Spleen (tissue), 11 donors: ENCODE data around the gene COX4I2. TPM values are rescaled to one million over a fixed set of nuclear protein-coding genes. Genes with fewer than 3 reads are reported as not detected.

ENCODE experiments used
- DNase-seq: peaks from one replicate; pipeline ENCODE4 v3.0.0-alpha.2; 2020
- H3K27ac ChIP-seq, 8 donors: fragments of 200-600 bp; sonication (generic) in 7 of 8; 1 replicate in 4 of 8; 2 replicates in 4 of 8; pipeline versions ENCODE4 v1.5.0 to v1.8.0; 2016 to 2021; ENCODE audit warnings: inconsistent platforms in 4 of 8, mild to moderate bottlenecking in 4 of 8, moderate library complexity in 1 of 8
- H3K27me3 ChIP-seq, 7 donors: fragments of 200-600 bp; sonication (generic) in 6 of 7; replicated peaks in 1 of 7; 1 replicate in 4 of 7; 2 replicates in 3 of 7; pipeline versions ENCODE4 v1.5.0 to v1.8.0; 2016 to 2021; ENCODE audit warnings: inconsistent platforms in 3 of 7, mild to moderate bottlenecking in 1 of 7
- H3K36me3 ChIP-seq, 6 donors: fragments of 200-600 bp; sonication (generic) in 5 of 6; 1 replicate in 4 of 6; 2 replicates in 2 of 6; pipeline versions ENCODE4 v1.5.0 to v1.8.0; 2016 to 2021; ENCODE audit warnings: inconsistent platforms in 2 of 6
- H3K4me1 ChIP-seq, 6 donors: fragments of 200-600 bp; sonication (generic) in 5 of 6; 1 replicate in 3 of 6; 2 replicates in 3 of 6; pipeline versions ENCODE4 v1.5.0 to v1.8.0; 2016 to 2021; ENCODE audit warnings: inconsistent platforms in 3 of 6
- H3K4me3 ChIP-seq, 8 donors: fragments of 200-600 bp; sonication (generic) in 7 of 8; 1 replicate in 4 of 8; 2 replicates in 4 of 8; pipeline versions ENCODE4 v1.5.0 to v1.8.0; 2016 to 2021; ENCODE audit warnings: inconsistent platforms in 4 of 8, mild to moderate bottlenecking in 4 of 8, moderate library complexity in 2 of 8
- H3K9me3 ChIP-seq, 8 donors: fragments of 200-600 bp; sonication (generic) in 7 of 8; 1 replicate in 4 of 8; 2 replicates in 4 of 8; pipeline versions ENCODE4 v1.5.0 to v1.8.0; 2016 to 2021; ENCODE audit warnings: inconsistent platforms in 4 of 8
- CTCF ChIP-seq, 11 experiments: fragments of 200-600 bp in 7 of 11; fragments of 450-650 bp in 4 of 11; sonication (generic) in 4 of 11; IDR thresholded peaks in 8 of 11; conservative IDR thresholded peaks in 3 of 11; 1 replicate in 7 of 11; 2 replicates in 4 of 11; pipeline versions ENCODE4 v1.4.0 to v1.8.0; 2016 to 2021; ENCODE audit warnings: antibody characterized with exemption in 11 of 11, inconsistent platforms in 4 of 11, mild to moderate bottlenecking in 1 of 11
- POLR2A ChIP-seq, 3 donors: fragments of 450-650 bp; IDR thresholded peaks; one replicate each; pipeline ENCODE4 v1.5.1; 2017; ENCODE audit warnings: antibody characterized with exemption in 3 of 3, mild to moderate bottlenecking in 1 of 3
- POLR2AphosphoS5 ChIP-seq, 3 donors: sonication (generic); formaldehyde crosslinking; IDR thresholded peaks; one replicate each; pipeline ENCODE4 v1.5.1; 2017; ENCODE audit warnings: antibody characterized with exemption in 3 of 3
- whole genome bisulfite sequencing, 5 donors: extraction: QIAGEN DNeasy Blood & Tissue Kit in 3 of 5; methylation state at CpG; one replicate each; pipeline versions ENCODE4 v1.1.5 to v1.1.7; 2013 to 2018; 5-methylcytosine and 5-hydroxymethylcytosine counted together
- intact Hi-C: fragments of 100-400 bp; cut with DNase I; formaldehyde crosslinking; loops from one replicate; pipeline ENCODE4 v1.15.0; 2023; ENCODE audit warnings: low total_unique reads
- polyA plus RNA-seq, 3 donors: library from polyadenylated mRNA; stranded (reverse); fragments of 200-250 nt; gene quantifications; one replicate each; pipeline ENCODE4 v1.2.1, GENCODE V29; 2013
- total RNA-seq, 7 donors: library from RNA; depleted of rRNA in 3 of 7; stranded (reverse); fragments of >200 nt in 3 of 7; fragmentation: NEBNext Ultra II Directional in 4 of 7; extraction: Animal tissue kit (Norgen Biotek cat#: 25700) in 4 of 7; gene quantifications; one replicate each; pipeline versions ENCODE4 v1.1.0 to v1.2.1, GENCODE V29; 2016 to 2021
- donor health status: healthy with polysubstance abuse.
- donor health status: DM: no; HTN: no; CAD: no; lungs with moderate emphysema.
- donor health status: DM: no; HTN: no; CAD: no.
- donor health status: Bipolar disorder and iron deficiency.
- donor health status: healthy.
- donor health status: DM: no; HTN: no; CAD: no.
- donor health status: DM: yes; HTN: yes; CAD: no.

Gene COX4I2
- total and polyA plus RNA-seq, 10 donors = 1.1 to 4.6 (median 1.7) TPM; not detected in 4

- Histone ChIP-seq H3K27ac (peak overlapping the region in 2 of 8 donors; percentile 13 to 71), H3K9me3 (no peaks in the 10 kb centered on the region), H3K36me3 (no peaks in the 10 kb centered on the region), H3K27me3 (no peaks in the 10 kb centered on the region), H3K4me1 (peaks cover 0 to 33% (median 4%) of the 10 kb centered on the region in 6 donors), H3K4me3 (no peak overlapping the region)
- TF ChIP-seq POLR2AphosphoS5 (IDR thresholded peaks at IDR 0.05) = no peak
- TF ChIP-seq POLR2A (IDR thresholded peaks at IDR 0.05) = no peak
- no peak for TF ChIP-seq CTCF (IDR thresholded peaks at IDR 0.05 in 8 of 11, conservative IDR thresholded peaks at IDR 0.05 in 3 of 11)
- WGBS, 5 donors = 88 to 93% (median 93%) methylated on average over 13 of the region's 13 CpGs
- no peak for DNase-seq
- intact Hi-C loops = no loop called here
Measured at GRCh38 chr20:31594002-31594557, 43.6 kb upstream of the COX4I2 start.

- H3K27me3 ChIP-seq = no peaks in the 10 kb centered on the region
- DNase-seq = no peak
- no peaks in the 10 kb centered on the region for H3K36me3 ChIP-seq
- TF ChIP-seq CTCF (IDR thresholded peaks at IDR 0.05 in 8 of 11, conservative IDR thresholded peaks at IDR 0.05 in 3 of 11) (no peak), POLR2A (IDR thresholded peaks at IDR 0.05) (no peak), POLR2AphosphoS5 (IDR thresholded peaks at IDR 0.05) (peak in 1 of 3 donors; percentile 44)
- H3K27ac ChIP-seq = peak overlapping the region in 5 of 8 donors; percentile 61 to 71 (median 68)
- intact Hi-C loops = no loop called here
- no peak overlapping the region for H3K4me3 ChIP-seq
- H3K4me1 ChIP-seq = peaks cover 0 to 32% (median 4%) of the 10 kb centered on the region in 6 donors
- H3K9me3 ChIP-seq = no peaks in the 10 kb centered on the region
- 77 to 93% (median 82%) methylated on average over 10 to 11 of the region's 11 CpGs for WGBS, 5 donors
Measured at GRCh38 chr20:31594558-31595379, 42.9 kb upstream of the COX4I2 start.

GRCh38 chr20:31595380-31595653, 42.4 kb upstream of the COX4I2 start:
- Histone ChIP-seq H3K4me3 (no peak overlapping the region), H3K27me3 (no peaks in the 10 kb centered on the region), H3K36me3 (no peaks in the 10 kb centered on the region), H3K27ac (peak overlapping the region in 6 of 8 donors; percentile 40 to 71 (median 67)), H3K9me3 (no peaks in the 10 kb centered on the region), H3K4me1 (peaks cover 0 to 32% (median 4%) of the 10 kb centered on the region in 6 donors)
- TF ChIP-seq POLR2A (IDR thresholded peaks at IDR 0.05) (no peak), CTCF (IDR thresholded peaks at IDR 0.05 in 8 of 11, conservative IDR thresholded peaks at IDR 0.05 in 3 of 11) (no peak), POLR2AphosphoS5 (IDR thresholded peaks at IDR 0.05) (no peak)
- DNase-seq = no peak
- intact Hi-C loops = no loop called here
- 53 to 71% (median 61%) methylated on average over 3 of the region's 3 CpGs for WGBS, 5 donors
